Measurements from ENCODE around the gene GNB4. TPM values are rescaled to one million over a fixed set of nuclear protein-coding genes. Genes with fewer than 3 reads are reported as not detected.

GNB4 gene
- polyA plus RNA-seq, 1 donor from 2014 or later = 42.8 TPM

GRCh38 chr3:179452872-179453271, 1.6 kb upstream of the GNB4 start:
- H3K4me2 ChIP-seq (ENCODE audit: low read length) = no peak overlapping the region
- no peaks in the 10 kb centered on the region for H4K20me1 ChIP-seq (ENCODE audit: insufficient read depth)
- H3K27me3 ChIP-seq (ENCODE audit: insufficient read depth, low read depth, low read length) = no peaks in the 10 kb centered on the region
- peak overlapping the region; percentile 90 for H3K9ac ChIP-seq (ENCODE audit: low read length)
- H3K27ac ChIP-seq (ENCODE audit: low read length) = peak overlapping the region; percentile 96
- peaks cover 4% of the 10 kb centered on the region for H3K79me2 ChIP-seq (replicated peaks; ENCODE audit: insufficient read depth, low read length)
- H3K9me3 ChIP-seq (ENCODE audit: low read length) = no peaks in the 10 kb centered on the region
- peaks cover 6% of the 10 kb centered on the region for H3F3A ChIP-seq (ENCODE audit: insufficient read depth, low read length, poor library complexity, severe bottlenecking)
- H3K36me3 ChIP-seq (ENCODE audit: insufficient read depth, low read length) = no peaks in the 10 kb centered on the region
- no peak overlapping the region for H3K4me3 ChIP-seq (ENCODE audit: low read length)
- no peaks in the 10 kb centered on the region for H3K9me2 ChIP-seq (ENCODE audit: insufficient read depth, low read length)
- TF ChIP-seq RAD21 (conservative IDR thresholded peaks at IDR 0.05) (no peak), MXI1 (conservative IDR thresholded peaks at IDR 0.05; ENCODE audit: poor library complexity, severe bottlenecking) (no peak), REST (IDR thresholded peaks at IDR 0.05; ENCODE audit: borderline replicate concordance) (no peak), EZH2 (IDR thresholded peaks at IDR 0.05; ENCODE audit: borderline replicate concordance, insufficient read depth, low read length, poor library complexity, severe bottlenecking) (no peak), POLR2AphosphoS5 (IDR thresholded peaks at IDR 0.05) (no peak), SMC3 (conservative IDR thresholded peaks at IDR 0.05; ENCODE audit: poor library complexity) (no peak), EP300 (conservative IDR thresholded peaks at IDR 0.05; ENCODE audit: poor library complexity, severe bottlenecking) (no peak)
- TF ChIP-seq, protein P1, sequence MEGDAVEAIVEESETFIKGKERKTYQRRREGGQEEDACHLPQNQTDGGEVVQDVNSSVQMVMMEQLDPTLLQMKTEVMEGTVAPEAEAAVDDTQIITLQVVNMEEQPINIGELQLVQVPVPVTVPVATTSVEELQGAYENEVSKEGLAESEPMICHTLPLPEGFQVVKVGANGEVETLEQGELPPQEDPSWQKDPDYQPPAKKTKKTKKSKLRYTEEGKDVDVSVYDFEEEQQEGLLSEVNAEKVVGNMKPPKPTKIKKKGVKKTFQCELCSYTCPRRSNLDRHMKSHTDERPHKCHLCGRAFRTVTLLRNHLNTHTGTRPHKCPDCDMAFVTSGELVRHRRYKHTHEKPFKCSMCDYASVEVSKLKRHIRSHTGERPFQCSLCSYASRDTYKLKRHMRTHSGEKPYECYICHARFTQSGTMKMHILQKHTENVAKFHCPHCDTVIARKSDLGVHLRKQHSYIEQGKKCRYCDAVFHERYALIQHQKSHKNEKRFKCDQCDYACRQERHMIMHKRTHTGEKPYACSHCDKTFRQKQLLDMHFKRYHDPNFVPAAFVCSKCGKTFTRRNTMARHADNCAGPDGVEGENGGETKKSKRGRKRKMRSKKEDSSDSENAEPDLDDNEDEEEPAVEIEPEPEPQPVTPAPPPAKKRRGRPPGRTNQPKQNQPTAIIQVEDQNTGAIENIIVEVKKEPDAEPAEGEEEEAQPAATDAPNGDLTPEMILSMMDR (IDR thresholded peaks at IDR 0.05; ENCODE audit: poor library complexity, severe bottlenecking) = no peak
- H2AFZ ChIP-seq (ENCODE audit: low read depth, low read length) = no peak overlapping the region

- peak overlapping the region; percentile 77 for H3K4me2 ChIP-seq (ENCODE audit: low read length)
- peaks cover 6% of the 10 kb centered on the region for H3F3A ChIP-seq (ENCODE audit: insufficient read depth, low read length, poor library complexity, severe bottlenecking)
- peak; percentile 54 for TF ChIP-seq EP300 (conservative IDR thresholded peaks at IDR 0.05; ENCODE audit: poor library complexity, severe bottlenecking)
- TF ChIP-seq, protein P1 (IDR thresholded peaks at IDR 0.05; ENCODE audit: poor library complexity, severe bottlenecking) = no peak
- H3K9me3 ChIP-seq (ENCODE audit: low read length) = no peaks in the 10 kb centered on the region
- peak overlapping the region; percentile 90 for H3K9ac ChIP-seq (ENCODE audit: low read length)
- no peaks in the 10 kb centered on the region for H4K20me1 ChIP-seq (ENCODE audit: insufficient read depth)
- H3K4me3 ChIP-seq (ENCODE audit: low read length) = peak overlapping the region; percentile 80
- no peaks in the 10 kb centered on the region for H3K27me3 ChIP-seq (ENCODE audit: insufficient read depth, low read depth, low read length)
- no peaks in the 10 kb centered on the region for H3K9me2 ChIP-seq (ENCODE audit: insufficient read depth, low read length)
- H2AFZ ChIP-seq (ENCODE audit: low read depth, low read length) = no peak overlapping the region
- peak overlapping the region; percentile 96 for H3K27ac ChIP-seq (ENCODE audit: low read length)
- H3K79me2 ChIP-seq (replicated peaks; ENCODE audit: insufficient read depth, low read length) = peaks cover 4% of the 10 kb centered on the region
- no peaks in the 10 kb centered on the region for H3K36me3 ChIP-seq (ENCODE audit: insufficient read depth, low read length)
Observed at GRCh38 chr3:179452176-179452564, 900 bp upstream of the GNB4 start.
